ENCODE results near the gene HGFAC. TPM values are rescaled to one million over a fixed set of nuclear protein-coding genes. Genes with fewer than 3 reads are reported as not detected.

Gene HGFAC
- total and polyA plus RNA-seq, 2 experiments from 2014 or later, result not detected

DNA sequence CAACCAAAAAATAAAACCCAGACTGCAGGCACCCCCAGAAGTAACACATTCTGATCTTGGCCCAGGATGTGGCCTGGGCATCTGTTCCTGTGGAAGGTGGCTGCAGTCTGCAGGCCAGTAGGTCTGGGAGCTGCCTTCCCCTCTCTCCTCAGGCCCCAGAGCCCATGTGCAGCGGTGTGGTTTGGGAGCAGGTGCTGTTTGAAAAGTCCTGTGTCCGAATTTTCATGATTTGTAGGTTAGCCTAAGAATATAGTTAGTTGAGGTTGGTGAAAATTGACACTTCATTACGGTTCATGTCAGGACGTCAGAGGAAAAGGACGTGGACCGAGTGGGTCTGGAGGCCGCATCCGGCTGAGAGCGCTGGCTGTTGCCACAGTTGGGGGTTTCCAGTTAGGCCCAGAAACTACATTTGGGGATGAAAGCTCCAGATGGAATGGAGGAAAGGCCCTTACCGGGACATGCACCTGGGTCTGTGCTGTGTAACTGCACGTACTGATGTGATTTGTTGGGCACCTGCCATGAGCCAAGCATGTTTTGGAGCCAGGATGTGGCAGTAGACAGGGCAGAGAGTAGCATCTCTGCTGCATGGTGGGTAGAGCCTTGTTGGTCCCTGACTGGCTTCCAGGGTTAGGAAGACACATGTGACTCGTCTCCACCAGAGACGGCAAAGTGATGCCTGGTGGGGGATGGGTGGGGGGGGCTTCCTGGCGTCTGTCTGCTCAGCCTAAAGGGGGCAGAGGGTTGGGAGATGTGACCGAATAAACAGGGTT is 21.7 kb upstream of the HGFAC start:
- H4K20me1 ChIP-seq (ENCODE audit: insufficient read depth), result no peaks in the 10 kb centered on the region
- no peak overlapping the region for H3K27ac ChIP-seq
- H3F3A ChIP-seq (ENCODE audit: insufficient read depth), result no peaks in the 10 kb centered on the region
- in situ Hi-C loops (cut with MboI), result no loop called here
- no peak for DNase-seq
- no peak overlapping the region for H3K9ac ChIP-seq
- TF ChIP-seq EZH2 (IDR thresholded peaks at IDR 0.05; ENCODE audit: insufficient read depth, poor library complexity, severe bottlenecking) (no peak), EZH2phosphoT487 (IDR thresholded peaks at IDR 0.05; ENCODE audit: insufficient read depth, low read depth) (no peak)
- no peak overlapping the region for H3K4me2 ChIP-seq (ENCODE audit: unreplicated experiment)
- H3K9me3 ChIP-seq (ENCODE audit: low read depth), result no peaks in the 10 kb centered on the region
- no peak overlapping the region for H3K4me3 ChIP-seq
- 88 to 93% methylated on average over 13 to 15 of the region's 15 CpGs for WGBS, 2 experiments (ENCODE audit: low coverage in 1 of 2, low lambda C conversion rate in 2 of 2, missing lambda C conversion rate in 2 of 2)
- no peaks in the 10 kb centered on the region for H3K27me3 ChIP-seq (replicated peaks; ENCODE audit: insufficient read depth)
- H3K36me3 ChIP-seq (ENCODE audit: low read depth), result no peaks in the 10 kb centered on the region
- H3K9me2 ChIP-seq (ENCODE audit: insufficient read depth), result no peaks in the 10 kb centered on the region
- H3K4me1 ChIP-seq (ENCODE audit: insufficient read depth), result no peaks in the 10 kb centered on the region
- no peaks in the 10 kb centered on the region for H3K79me2 ChIP-seq (ENCODE audit: insufficient read depth)
- H2AFZ ChIP-seq, result no peak overlapping the region

DNA sequence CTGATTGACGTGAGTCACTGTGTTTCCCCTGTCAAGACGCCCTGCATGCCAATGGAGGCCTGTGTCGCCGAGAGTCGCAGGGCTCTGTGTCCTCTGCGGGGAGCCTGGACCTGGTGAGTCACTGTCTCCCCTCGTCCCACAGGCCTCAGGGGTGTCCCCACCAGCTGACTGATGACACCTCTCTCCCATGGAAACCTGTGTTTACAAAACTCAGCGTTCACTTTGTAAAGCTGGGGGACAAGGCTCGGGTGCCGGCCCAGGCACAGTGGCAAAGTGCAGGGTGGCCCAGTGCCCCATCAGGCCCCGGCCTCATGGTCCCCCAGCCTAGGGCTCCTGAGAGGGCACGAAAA is 21.2 kb upstream of the HGFAC start:
- TF ChIP-seq EZH2 (IDR thresholded peaks at IDR 0.05; ENCODE audit: insufficient read depth, poor library complexity, severe bottlenecking), result no peak
- no peak for TF ChIP-seq EZH2phosphoT487 (IDR thresholded peaks at IDR 0.05; ENCODE audit: insufficient read depth, low read depth)
- Histone ChIP-seq H3K4me1 (ENCODE audit: insufficient read depth) (no peaks in the 10 kb centered on the region), H3K27me3 (replicated peaks; ENCODE audit: insufficient read depth) (no peaks in the 10 kb centered on the region), H3K27ac (no peak overlapping the region), H3K9me2 (ENCODE audit: insufficient read depth) (no peaks in the 10 kb centered on the region), H4K20me1 (ENCODE audit: insufficient read depth) (no peaks in the 10 kb centered on the region), H3K36me3 (ENCODE audit: low read depth) (no peaks in the 10 kb centered on the region), H3F3A (ENCODE audit: insufficient read depth) (no peaks in the 10 kb centered on the region), H3K79me2 (ENCODE audit: insufficient read depth) (no peaks in the 10 kb centered on the region), H3K4me3 (no peak overlapping the region), H3K9ac (no peak overlapping the region), H3K9me3 (ENCODE audit: low read depth) (no peaks in the 10 kb centered on the region), H2AFZ (no peak overlapping the region), H3K4me2 (ENCODE audit: unreplicated experiment) (no peak overlapping the region)
- in situ Hi-C loops (cut with MboI), result no loop called here
- no peak for DNase-seq
- 89 to 90% methylated on average over 12 of the region's 12 CpGs for WGBS, 2 experiments (ENCODE audit: low coverage in 1 of 2, low lambda C conversion rate in 2 of 2, missing lambda C conversion rate in 2 of 2)

DNA sequence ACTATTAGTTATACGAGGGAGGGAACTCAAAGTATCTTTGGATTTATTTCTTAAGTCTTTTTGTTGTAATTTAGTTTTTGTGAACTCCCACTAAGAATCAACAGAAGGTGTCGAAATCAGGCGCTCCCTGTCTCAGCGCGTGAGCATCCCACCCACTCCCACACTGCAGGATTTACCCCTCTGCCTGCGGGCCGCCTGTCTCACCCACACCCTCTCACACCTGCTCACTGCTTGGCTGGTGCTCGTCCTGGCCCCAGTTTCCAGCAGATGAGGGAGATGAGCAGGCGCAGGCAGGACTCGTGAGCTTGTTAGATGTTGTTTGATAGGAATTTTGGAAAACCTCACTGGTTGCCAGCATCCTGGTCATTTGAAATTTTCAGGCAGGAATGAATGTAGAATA is 20.8 kb upstream of the HGFAC start:
- Histone ChIP-seq H3K9ac (no peak overlapping the region), H3K9me3 (ENCODE audit: low read depth) (no peaks in the 10 kb centered on the region), H3K27me3 (replicated peaks; ENCODE audit: insufficient read depth) (no peaks in the 10 kb centered on the region), H3K4me1 (ENCODE audit: insufficient read depth) (no peaks in the 10 kb centered on the region), H3F3A (ENCODE audit: insufficient read depth) (no peaks in the 10 kb centered on the region), H3K36me3 (ENCODE audit: low read depth) (no peaks in the 10 kb centered on the region), H3K79me2 (ENCODE audit: insufficient read depth) (no peaks in the 10 kb centered on the region), H3K4me3 (no peak overlapping the region), H4K20me1 (ENCODE audit: insufficient read depth) (no peaks in the 10 kb centered on the region), H3K27ac (no peak overlapping the region), H2AFZ (no peak overlapping the region), H3K9me2 (ENCODE audit: insufficient read depth) (no peaks in the 10 kb centered on the region), H3K4me2 (ENCODE audit: unreplicated experiment) (no peak overlapping the region)
- in situ Hi-C loops (cut with MboI), result no loop called here
- WGBS, 2 experiments (ENCODE audit: low coverage in 1 of 2, low lambda C conversion rate in 2 of 2, missing lambda C conversion rate in 2 of 2), result 90 to 91% methylated on average over 10 of the region's 10 CpGs
- no peak for DNase-seq
- TF ChIP-seq EZH2 (IDR thresholded peaks at IDR 0.05; ENCODE audit: insufficient read depth, poor library complexity, severe bottlenecking), result no peak
- TF ChIP-seq EZH2phosphoT487 (IDR thresholded peaks at IDR 0.05; ENCODE audit: insufficient read depth, low read depth), result no peak

DNA sequence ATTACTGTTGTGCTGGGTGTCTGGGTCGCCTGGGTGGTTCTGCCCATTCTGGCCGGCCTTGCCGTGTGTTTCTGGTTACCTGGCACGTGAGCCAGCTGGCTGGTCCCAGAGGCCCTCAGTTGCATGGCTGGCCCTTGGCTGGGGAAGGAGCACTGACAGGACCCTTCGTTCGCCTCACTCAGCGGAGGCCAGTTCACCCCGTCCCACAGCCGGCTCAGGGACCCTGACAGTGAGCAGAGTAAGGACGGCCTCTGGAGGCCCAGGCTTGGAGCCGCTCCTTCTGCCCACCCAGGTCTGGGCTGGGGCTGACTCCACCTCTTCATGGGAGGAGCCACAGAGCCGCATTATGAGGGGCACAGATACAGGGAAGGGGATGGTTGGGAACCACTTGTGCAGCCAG is 20.3 kb upstream of the HGFAC start:
- Histone ChIP-seq H3K27me3 (replicated peaks; ENCODE audit: insufficient read depth) (no peaks in the 10 kb centered on the region), H3K9ac (no peak overlapping the region), H3K4me2 (ENCODE audit: unreplicated experiment) (no peak overlapping the region), H3K36me3 (ENCODE audit: low read depth) (no peaks in the 10 kb centered on the region), H4K20me1 (ENCODE audit: insufficient read depth) (no peaks in the 10 kb centered on the region), H2AFZ (no peak overlapping the region), H3K79me2 (ENCODE audit: insufficient read depth) (no peaks in the 10 kb centered on the region), H3K9me2 (ENCODE audit: insufficient read depth) (no peaks in the 10 kb centered on the region), H3K4me1 (ENCODE audit: insufficient read depth) (no peaks in the 10 kb centered on the region), H3F3A (ENCODE audit: insufficient read depth) (no peaks in the 10 kb centered on the region), H3K27ac (no peak overlapping the region), H3K4me3 (no peak overlapping the region), H3K9me3 (ENCODE audit: low read depth) (no peaks in the 10 kb centered on the region)
- in situ Hi-C loops (cut with MboI), result no loop called here
- no peak for TF ChIP-seq EZH2 (IDR thresholded peaks at IDR 0.05; ENCODE audit: insufficient read depth, poor library complexity, severe bottlenecking)
- no peak for TF ChIP-seq EZH2phosphoT487 (IDR thresholded peaks at IDR 0.05; ENCODE audit: insufficient read depth, low read depth)
- 83 to 84% methylated on average over 12 of the region's 12 CpGs for WGBS, 2 experiments (ENCODE audit: low coverage in 1 of 2, low lambda C conversion rate in 2 of 2, missing lambda C conversion rate in 2 of 2)
- DNase-seq, result no peak

Measured in GM23248 (cell line).